Natural killer cell treated with Interleukin-12 subunit alpha and Interleukin-12 subunit beta and Interleukin-15 and Interleukin-18, amount 100 ng/mL, for 72 hours (primary cell): ENCODE results near the gene FUT6. TPM values are rescaled to one million over a fixed set of nuclear protein-coding genes. Genes with fewer than 3 reads are reported as not detected.
"Not testable (repeated sequence)": the region's sequence is repeated elsewhere in the genome, so short reads cannot be mapped to it uniquely, and the experiment has no call there.

ENCODE experiments used
- ATAC-seq, 2 donors: fragments of 150-1000 bp; cut with Tn5 transposase in 1 of 2; sonication (Bioruptor Pico), chemical (Tn5 transposase) in 1 of 2; 2 replicates each; pipeline ENCODE4 v1.10.0; 2021
- DNase-seq: peaks from one replicate; pipeline ENCODE4 v3.0.0; 2022; ENCODE audit warnings: low spot score
- H3K27ac Mint-ChIP-seq, 2 donors: 1 replicate in 1 of 2; 2 replicates in 1 of 2; pipeline ENCODE4 v1.8.0; 2022; ENCODE audit warnings: mixed read lengths in 2 of 2, mild to moderate bottlenecking in 1 of 2, moderate library complexity in 1 of 2
- H3K27me3 Mint-ChIP-seq, 2 donors: 1 replicate in 1 of 2; 2 replicates in 1 of 2; pipeline ENCODE4 v1.8.0; 2022; ENCODE audit warnings: mixed read lengths in 2 of 2
- H3K36me3 Mint-ChIP-seq: one replicate; pipeline ENCODE4 v1.8.0; 2022; ENCODE audit warnings: mixed read lengths
- H3K4me1 Mint-ChIP-seq, 2 donors: 1 replicate in 1 of 2; 2 replicates in 1 of 2; pipeline ENCODE4 v1.8.0; 2022; ENCODE audit warnings: low read depth in 2 of 2, mixed read lengths in 2 of 2, mild to moderate bottlenecking in 1 of 2
- H3K4me3 Mint-ChIP-seq: one replicate; pipeline ENCODE4 v1.8.0; 2022; ENCODE audit warnings: mixed read lengths
- H3K9me3 Mint-ChIP-seq: 2 replicates; pipeline ENCODE4 v1.8.0; 2022; ENCODE audit warnings: mixed read lengths
- total RNA-seq, 2 donors: library from RNA; stranded (reverse); gene quantifications; one replicate each; pipeline ENCODE4 v1.2.3, GENCODE V29; 2022

Gene FUT6, protein sequence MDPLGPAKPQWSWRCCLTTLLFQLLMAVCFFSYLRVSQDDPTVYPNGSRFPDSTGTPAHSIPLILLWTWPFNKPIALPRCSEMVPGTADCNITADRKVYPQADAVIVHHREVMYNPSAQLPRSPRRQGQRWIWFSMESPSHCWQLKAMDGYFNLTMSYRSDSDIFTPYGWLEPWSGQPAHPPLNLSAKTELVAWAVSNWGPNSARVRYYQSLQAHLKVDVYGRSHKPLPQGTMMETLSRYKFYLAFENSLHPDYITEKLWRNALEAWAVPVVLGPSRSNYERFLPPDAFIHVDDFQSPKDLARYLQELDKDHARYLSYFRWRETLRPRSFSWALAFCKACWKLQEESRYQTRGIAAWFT
- not detected for total RNA-seq

DNA sequence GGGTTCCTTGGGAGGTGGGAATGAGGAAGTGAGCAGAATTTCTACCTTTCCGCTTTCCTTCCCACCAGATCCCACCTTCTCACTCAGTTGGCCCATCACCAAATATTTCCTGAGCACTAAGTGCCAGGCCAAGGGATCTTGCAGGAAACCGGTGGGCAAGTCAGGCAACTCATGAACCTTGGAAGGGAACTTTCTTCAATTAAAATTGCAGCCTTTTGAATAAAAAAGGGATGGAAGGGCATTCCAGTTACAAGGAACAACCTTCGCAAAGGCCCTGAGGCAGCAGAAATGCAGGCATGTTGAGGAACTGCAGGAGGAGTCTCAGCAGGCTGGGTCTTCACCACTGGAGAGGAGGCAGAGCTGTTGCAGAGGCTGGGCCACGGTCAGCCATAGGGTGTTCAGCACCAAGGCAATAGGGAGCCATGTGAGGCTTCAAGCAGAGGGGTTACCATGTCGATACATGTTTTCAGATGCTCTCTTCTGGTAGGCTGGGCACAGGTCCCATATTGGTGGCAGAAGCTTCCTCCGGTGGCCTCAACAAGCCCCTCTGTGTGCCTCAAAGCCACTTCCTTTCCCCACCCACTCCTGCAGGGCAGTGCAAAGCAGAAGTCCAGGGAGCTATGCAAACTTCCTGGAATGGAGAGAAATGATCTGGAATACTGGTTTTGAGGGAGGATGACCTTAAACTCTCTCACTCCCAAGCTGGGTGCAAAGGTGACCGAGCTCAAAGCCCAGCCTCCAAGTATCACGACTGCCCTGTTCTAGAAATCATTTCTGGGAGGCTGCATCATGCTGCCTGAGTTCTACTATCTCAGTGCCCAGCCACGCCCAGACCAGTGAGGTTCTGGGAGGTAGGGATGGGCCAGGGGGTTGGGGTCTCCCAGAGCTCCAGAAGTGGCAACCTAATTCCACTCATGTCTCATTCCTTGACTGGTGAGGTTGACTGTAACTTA is at the start of gene FUT6:
TSS of gene FUT6 (minus strand) at position 638 of the 953 bp plus-strand sequence. CDS start 7,135 bp downstream, outside the sequence.
- Mint-ChIP-seq H3K4me1 (no peaks in the 10 kb centered on the region), H3K27ac (no peak within 1 kb of the TSS), H3K4me3 (no peak within 1 kb of the TSS), H3K36me3 (no peaks in the 10 kb centered on the region), H3K27me3 (no peaks in the 10 kb centered on the region), H3K9me3 (no peaks in the 10 kb centered on the region)
- no peak for DNase-seq
- ATAC-seq: no peak

GRCh38 chr19:5884065-5884811 is 44.7 kb upstream of the FUT6 start:
- not testable (repeated sequence) for H3K4me3 Mint-ChIP-seq, ATAC-seq, H3K27ac Mint-ChIP-seq, H3K9me3 Mint-ChIP-seq, DNase-seq, H3K27me3 Mint-ChIP-seq, H3K36me3 Mint-ChIP-seq, H3K4me1 Mint-ChIP-seq

GRCh38 chr19:5883157-5883873 is 43.8 kb upstream of the FUT6 start:
- H3K36me3 Mint-ChIP-seq, H3K4me3 Mint-ChIP-seq, H3K9me3 Mint-ChIP-seq: not testable (repeated sequence)

DNA sequence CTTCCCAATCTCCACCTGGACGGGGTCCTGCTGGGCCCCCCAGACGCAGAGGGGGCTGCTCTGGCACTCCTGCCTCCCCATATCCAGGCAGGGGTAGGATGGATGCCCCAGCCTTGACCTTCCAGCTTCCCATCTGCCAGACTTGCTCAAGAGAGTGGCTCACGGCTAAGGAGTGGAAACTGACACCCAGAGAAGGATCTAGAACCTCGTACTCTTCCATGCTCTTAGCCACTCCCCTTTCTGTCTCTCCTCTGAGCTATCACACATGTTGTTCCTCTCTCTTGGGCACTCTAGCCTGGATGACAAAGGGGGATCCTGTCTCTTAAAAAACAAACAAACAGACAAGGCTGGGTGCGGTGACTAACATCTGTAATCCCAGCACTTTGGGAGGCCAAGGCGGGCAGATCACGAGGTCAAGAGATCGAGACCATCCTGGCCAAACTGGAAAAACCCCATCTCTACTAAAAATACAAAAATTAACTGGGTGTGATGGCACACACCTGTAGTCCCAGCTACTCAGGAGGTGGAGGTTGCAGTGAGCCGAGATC is 43.0 kb upstream of the FUT6 start:
- Mint-ChIP-seq H3K4me1 (no peaks in the 10 kb centered on the region), H3K9me3 (no peaks in the 10 kb centered on the region), H3K4me3 (no peak overlapping the region), H3K27ac (no peak overlapping the region), H3K27me3 (peaks cover 0 to 7% of the 10 kb centered on the region in 2 donors), H3K36me3 (no peaks in the 10 kb centered on the region)
- ATAC-seq (no peak), DNase-seq (no peak)

More at GRCh38 chr19:5883157-5883873, 43.8 kb upstream of the FUT6 start:
- not testable (repeated sequence) for DNase-seq, H3K4me1 Mint-ChIP-seq, H3K27me3 Mint-ChIP-seq, H3K27ac Mint-ChIP-seq, ATAC-seq

- H3K27ac Mint-ChIP-seq: no peak overlapping the region
- DNase-seq (no peak), ATAC-seq (no peak)
- peaks cover 0 to 7% of the 10 kb centered on the region in 2 donors for H3K27me3 Mint-ChIP-seq
- H3K36me3 Mint-ChIP-seq: no peaks in the 10 kb centered on the region
- H3K9me3 Mint-ChIP-seq: no peaks in the 10 kb centered on the region
- H3K4me3 Mint-ChIP-seq: no peak overlapping the region
- no peaks in the 10 kb centered on the region for H3K4me1 Mint-ChIP-seq
Observed at GRCh38 chr19:5881543-5882299, 42.2 kb upstream of the FUT6 start.

DNA sequence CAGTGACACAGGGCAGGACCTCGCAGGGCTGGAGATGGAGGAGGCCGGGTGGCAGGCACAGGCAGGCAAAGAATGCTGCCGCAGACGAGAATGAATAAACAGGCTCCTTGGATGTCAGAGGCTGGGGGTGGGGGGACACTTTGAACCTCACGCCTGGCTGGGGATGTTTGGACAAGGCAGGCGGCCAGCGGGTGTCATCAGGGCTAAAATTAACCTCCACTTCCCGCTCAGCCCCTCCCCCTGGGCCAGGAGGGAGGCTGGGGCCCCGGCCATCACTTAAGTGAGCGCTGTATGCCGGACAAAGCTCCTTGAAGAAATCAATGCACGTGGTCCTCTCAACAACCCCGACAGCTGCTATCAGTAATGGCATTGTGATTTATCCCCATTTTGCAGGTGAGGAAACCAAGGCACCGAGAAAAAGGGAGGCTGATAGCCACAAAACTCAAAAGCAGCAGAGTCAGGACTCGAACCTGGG is 41.1 kb upstream of the FUT6 start:
- Mint-ChIP-seq H3K9me3 (no peaks in the 10 kb centered on the region), H3K36me3 (no peaks in the 10 kb centered on the region), H3K4me1 (no peaks in the 10 kb centered on the region), H3K27me3 (peaks cover 0 to 7% of the 10 kb centered on the region in 2 donors), H3K4me3 (no peak overlapping the region), H3K27ac (no peak overlapping the region)
- DNase-seq: no peak
- no peak for ATAC-seq

DNA sequence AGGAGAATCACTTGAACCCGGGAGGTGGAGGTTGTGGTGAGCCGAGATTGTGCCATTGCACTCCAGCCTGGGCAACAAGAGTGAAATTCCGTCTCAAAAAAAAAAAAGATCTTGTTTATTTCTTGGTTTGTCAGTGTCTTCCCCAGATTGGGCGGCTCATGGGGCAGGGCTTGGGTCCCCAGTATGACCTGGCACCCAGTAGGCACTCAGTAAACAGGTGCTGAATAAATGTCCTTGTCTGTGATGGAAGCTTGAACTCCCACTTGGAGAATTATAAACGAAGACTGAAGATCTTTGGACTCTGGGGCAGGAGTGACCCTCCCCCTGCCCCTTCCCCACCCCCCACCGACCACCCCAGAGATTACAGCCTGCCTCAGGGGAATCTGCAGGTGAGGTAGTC is 40.7 kb upstream of the FUT6 start:
- no peaks in the 10 kb centered on the region for H3K9me3 Mint-ChIP-seq
- no peak for ATAC-seq
- no peaks in the 10 kb centered on the region for H3K4me1 Mint-ChIP-seq
- DNase-seq: no peak
- H3K4me3 Mint-ChIP-seq: no peak overlapping the region
- H3K27ac Mint-ChIP-seq: no peak overlapping the region
- H3K36me3 Mint-ChIP-seq: no peaks in the 10 kb centered on the region
- H3K27me3 Mint-ChIP-seq: peaks cover 0 to 5% of the 10 kb centered on the region in 2 donors

DNA sequence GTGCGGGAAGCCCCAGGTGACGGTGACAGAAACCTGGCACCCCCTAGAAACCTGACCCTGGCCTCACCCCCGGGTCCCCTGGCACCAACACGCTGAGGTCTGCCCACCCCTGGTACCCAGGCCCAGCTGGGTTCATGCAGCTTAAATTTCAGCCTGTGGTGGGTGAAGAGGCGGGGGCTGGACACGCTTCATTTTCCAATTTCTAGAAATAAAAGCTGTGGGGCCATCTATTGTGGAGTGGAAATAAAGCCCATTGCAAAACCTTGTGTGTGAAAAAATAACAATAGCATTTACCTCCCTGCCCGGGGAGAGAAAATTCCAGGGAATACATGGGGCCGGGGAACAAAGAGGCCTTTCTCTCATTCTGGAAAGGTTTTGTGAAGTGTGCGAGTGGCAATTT is 38.4 kb upstream of the FUT6 start:
- Mint-ChIP-seq H3K27me3 (peaks cover 0 to 5% of the 10 kb centered on the region in 2 donors), H3K4me1 (no peaks in the 10 kb centered on the region), H3K4me3 (no peak overlapping the region), H3K9me3 (no peaks in the 10 kb centered on the region), H3K36me3 (no peaks in the 10 kb centered on the region), H3K27ac (no peak overlapping the region)
- no peak for ATAC-seq
- no peak for DNase-seq

GRCh38 chr19:5877427-5877826 is 37.9 kb upstream of the FUT6 start:
- Mint-ChIP-seq H3K36me3 (no peaks in the 10 kb centered on the region), H3K27me3 (peaks cover 0 to 3% of the 10 kb centered on the region in 2 donors), H3K27ac (no peak overlapping the region), H3K9me3 (no peaks in the 10 kb centered on the region), H3K4me1 (no peaks in the 10 kb centered on the region), H3K4me3 (no peak overlapping the region)
- DNase-seq (no peak), ATAC-seq (no peak)

- not testable (repeated sequence) for H3K9me3 Mint-ChIP-seq, H3K4me1 Mint-ChIP-seq, DNase-seq, H3K4me3 Mint-ChIP-seq, H3K27ac Mint-ChIP-seq, H3K27me3 Mint-ChIP-seq, ATAC-seq, H3K36me3 Mint-ChIP-seq
Observed at GRCh38 chr19:5874496-5874895, 35.0 kb upstream of the FUT6 start.

GRCh38 chr19:5873617-5874199 is 34.2 kb upstream of the FUT6 start:
- Mint-ChIP-seq H3K4me1 (no peaks in the 10 kb centered on the region), H3K27me3 (no peaks in the 10 kb centered on the region), H3K4me3 (no peak overlapping the region), H3K36me3 (no peaks in the 10 kb centered on the region), H3K27ac (no peak overlapping the region), H3K9me3 (no peaks in the 10 kb centered on the region)
- ATAC-seq (no peak), DNase-seq (no peak)

DNA sequence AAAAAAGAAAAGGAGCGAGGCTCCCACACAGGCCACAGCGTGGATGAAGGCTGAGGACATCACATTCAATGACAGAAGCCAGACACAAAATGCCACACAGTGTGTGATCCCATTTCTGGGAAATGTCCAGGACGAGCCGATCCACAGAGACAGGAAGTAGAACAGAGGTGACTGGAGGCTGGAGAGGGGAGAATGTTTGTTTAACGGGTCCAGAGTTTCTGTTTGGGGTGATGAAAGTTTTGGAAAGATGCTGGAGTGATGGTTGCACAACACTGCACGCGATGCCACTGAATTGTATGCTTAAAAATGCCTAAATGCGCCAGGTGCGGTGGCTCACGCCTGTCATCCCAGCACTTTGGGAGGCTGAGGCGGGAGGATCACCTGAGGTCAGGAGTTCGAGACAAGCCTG is 31.5 kb upstream of the FUT6 start:
- no peaks in the 10 kb centered on the region for H3K27me3 Mint-ChIP-seq
- H3K4me3 Mint-ChIP-seq: no peak overlapping the region
- H3K9me3 Mint-ChIP-seq: no peaks in the 10 kb centered on the region
- H3K36me3 Mint-ChIP-seq: no peaks in the 10 kb centered on the region
- no peak for DNase-seq
- peaks cover 0 to 1% of the 10 kb centered on the region in 2 donors for H3K4me1 Mint-ChIP-seq
- ATAC-seq: no peak
- no peak overlapping the region for H3K27ac Mint-ChIP-seq
